Renal pelvis (tissue), 4 donors: Measurements from ENCODE around the gene CCM2L. TPM values are rescaled to one million over a fixed set of nuclear protein-coding genes. Genes with fewer than 3 reads are reported as not detected.

ENCODE experiments used
- DNase-seq: peaks from one replicate; pipeline ENCODE4 v3.0.0-alpha.2; 2013
- polyA plus RNA-seq, 3 donors: library from polyadenylated mRNA; unstranded; fragments of 120-200 nt; gene quantifications; one replicate each; pipeline ENCODE4 v1.2.1, GENCODE V29; 2013; ENCODE audit not compliant: insufficient read length in 3 of 3

The CCM2L gene
- polyA plus RNA-seq, 3 donors: 7.0 to 9.2 (median 8.4) TPM

- no peak for DNase-seq
Observed at GRCh38 chr20:31990641-31991338, 19.4 kb upstream of the CCM2L start.

GRCh38 chr20:31991339-31991705, 18.9 kb upstream of the CCM2L start:
- no peak for DNase-seq

GRCh38 chr20:31992086-31992485, 18.2 kb upstream of the CCM2L start:
- DNase-seq: no peak

GRCh38 chr20:31996996-31997395, 13.2 kb upstream of the CCM2L start:
- no peak for DNase-seq

- no peak for DNase-seq
Observed at GRCh38 chr20:31998246-31998645, 12.0 kb upstream of the CCM2L start.

GRCh38 chr20:32003325-32003724, 6.9 kb upstream of the CCM2L start:
- no peak for DNase-seq

GRCh38 chr20:32004963-32005362, 5.3 kb upstream of the CCM2L start:
- no peak for DNase-seq

- no peak for DNase-seq
Observed at GRCh38 chr20:32006053-32006452, 4.2 kb upstream of the CCM2L start.

- DNase-seq: no peak
Observed at GRCh38 chr20:32006841-32007786, 3.1 kb upstream of the CCM2L start.

GRCh38 chr20:32007787-32008616, 2.2 kb upstream of the CCM2L start:
- DNase-seq: no peak

- DNase-seq: no peak
Observed at GRCh38 chr20:32009564-32009963, 674 bp upstream of the CCM2L start.

- no peak for DNase-seq
Observed at GRCh38 chr20:32010666-32011065, 428 bp downstream of the CCM2L start.

- no peak for DNase-seq
Observed at GRCh38 chr20:32012159-32012688, 2.0 kb downstream of the CCM2L start.

GRCh38 chr20:32013326-32013725, 3.1 kb downstream of the CCM2L start:
- no peak for DNase-seq

GRCh38 chr20:32017711-32018251, 7.5 kb downstream of the CCM2L start:
- peak; percentile 58 for DNase-seq

- peak; percentile 81 for DNase-seq
Observed at GRCh38 chr20:32018269-32019155, 8.3 kb downstream of the CCM2L start.

- no peak for DNase-seq
Observed at GRCh38 chr20:32019156-32019510, 8.9 kb downstream of the CCM2L start.

GRCh38 chr20:32019563-32020463, 9.6 kb downstream of the CCM2L start:
- no peak for DNase-seq

- DNase-seq: no peak
Observed at GRCh38 chr20:32021091-32021490, 10.9 kb downstream of the CCM2L start.
